Adipocyte (in vitro differentiated cells): ENCODE measurements around the gene PLP2.

Source experiments
- DNase-seq: peaks from one replicate; pipeline ENCODE4 v3.0.0-alpha.2; 2015; ENCODE audit warnings: low read depth
- H3K27me3 ChIP-seq: replicated peaks from 2 replicates; pipeline ENCODE4 v1.7.0; 2013; ENCODE audit warnings: mild to moderate bottlenecking, low read length, moderate library complexity; ENCODE audit not compliant: control insufficient read depth, insufficient read depth
- H3K36me3 ChIP-seq: 2 replicates; pipeline ENCODE4 v1.7.0; 2013; ENCODE audit warnings: low read length, mild to moderate bottlenecking, moderate library complexity; ENCODE audit not compliant: control insufficient read depth, insufficient read depth, severe bottlenecking
- H3K4me1 ChIP-seq: 2 replicates; pipeline ENCODE4 v1.7.0; 2013; ENCODE audit warnings: mild to moderate bottlenecking, low read length, moderate library complexity; ENCODE audit not compliant: control insufficient read depth, insufficient read depth
- H3K4me3 ChIP-seq: 2 replicates; pipeline ENCODE4 v1.7.0; 2013; ENCODE audit warnings: mild to moderate bottlenecking, low read length, moderate library complexity
- H3K9ac ChIP-seq: 2 replicates; pipeline ENCODE4 v1.7.0; 2013; ENCODE audit warnings: mild to moderate bottlenecking, low read length, moderate library complexity
- H3K9me3 ChIP-seq: 2 replicates; pipeline ENCODE4 v1.7.0; 2013; ENCODE audit warnings: mild to moderate bottlenecking, low read length, moderate library complexity; ENCODE audit not compliant: control insufficient read depth

The PLP2 gene

GRCh38 chrX:49177338-49177833 lies 5.7 kb downstream of the PLP2 start:
- Histone ChIP-seq H3K4me3 (no peak overlapping the region), H3K9me3 (no peaks in the 10 kb centered on the region), H3K4me1 (peaks cover 4% of the 10 kb centered on the region), H3K27me3 (no peaks in the 10 kb centered on the region), H3K9ac (no peak overlapping the region), H3K36me3 (no peaks in the 10 kb centered on the region)
- no peak for DNase-seq

GRCh38 chrX:49177873-49178480 lies 6.3 kb downstream of the PLP2 start:
- DNase-seq: no peak
- H3K9me3 ChIP-seq: no peaks in the 10 kb centered on the region

GRCh38 chrX:49178537-49178936 lies 6.8 kb downstream of the PLP2 start:
- Histone ChIP-seq H3K36me3 (peaks cover 3% of the 10 kb centered on the region), H3K9me3 (no peaks in the 10 kb centered on the region), H3K9ac (no peak overlapping the region), H3K27me3 (no peaks in the 10 kb centered on the region), H3K4me3 (no peak overlapping the region), H3K4me1 (no peaks in the 10 kb centered on the region)
- no peak for DNase-seq

More at GRCh38 chrX:49177873-49178480, 6.3 kb downstream of the PLP2 start:
- Histone ChIP-seq H3K9ac (no peak overlapping the region), H3K27me3 (no peaks in the 10 kb centered on the region), H3K4me1 (no peaks in the 10 kb centered on the region), H3K4me3 (no peak overlapping the region), H3K36me3 (no peaks in the 10 kb centered on the region)

GRCh38 chrX:49179358-49179757 lies 7.7 kb downstream of the PLP2 start:
- no peaks in the 10 kb centered on the region for H3K9me3 ChIP-seq
- H3K36me3 ChIP-seq: peaks cover 5% of the 10 kb centered on the region
- H3K27me3 ChIP-seq: no peaks in the 10 kb centered on the region
- H3K9ac ChIP-seq: no peak overlapping the region
- no peak for DNase-seq
- H3K4me3 ChIP-seq: no peak overlapping the region
- H3K4me1 ChIP-seq: peaks cover 5% of the 10 kb centered on the region

GRCh38 chrX:49183701-49184281 lies 12.1 kb downstream of the PLP2 start:
- H3K27me3 ChIP-seq: no peaks in the 10 kb centered on the region
- DNase-seq: no peak
- peak overlapping the region; percentile 83 for H3K4me3 ChIP-seq
- H3K9ac ChIP-seq: no peak overlapping the region
- H3K4me1 ChIP-seq: peaks cover 10% of the 10 kb centered on the region
- H3K36me3 ChIP-seq: peaks cover 5% of the 10 kb centered on the region
- H3K9me3 ChIP-seq: no peaks in the 10 kb centered on the region

- Histone ChIP-seq H3K27me3 (no peaks in the 10 kb centered on the region), H3K36me3 (peaks cover 5% of the 10 kb centered on the region), H3K9me3 (no peaks in the 10 kb centered on the region), H3K4me3 (peak overlapping the region; percentile 83), H3K9ac (peak overlapping the region; percentile 87), H3K4me1 (peaks cover 10% of the 10 kb centered on the region)
- DNase-seq: peak; percentile 94
Observed at GRCh38 chrX:49184294-49185281, 12.9 kb downstream of the PLP2 start.

GRCh38 chrX:49186125-49187027 lies 14.7 kb downstream of the PLP2 start, which contains the start of gene PRICKLE3:
Gene PRICKLE3, minus strand, starts transcription at chrX:49186373. Its CDS starts 76 bp downstream, at chrX:49186297.
- Histone ChIP-seq H3K36me3 (peaks cover 5% of the 10 kb centered on the region), H3K4me1 (peaks cover 13% of the 10 kb centered on the region), H3K4me3 (peak within 1 kb of the TSS; percentile 83), H3K9ac (peak within 1 kb of the TSS; percentile 87), H3K9me3 (no peaks in the 10 kb centered on the region), H3K27me3 (no peaks in the 10 kb centered on the region)
- DNase-seq: peak; percentile 25

- no peak overlapping the region for H3K4me3 ChIP-seq
- H3K9me3 ChIP-seq: no peaks in the 10 kb centered on the region
- no peaks in the 10 kb centered on the region for H3K27me3 ChIP-seq
- peaks cover 13% of the 10 kb centered on the region for H3K4me1 ChIP-seq
- no peak overlapping the region for H3K9ac ChIP-seq
- peaks cover 5% of the 10 kb centered on the region for H3K36me3 ChIP-seq
- no peak for DNase-seq
Observed at GRCh38 chrX:49187028-49187394, 15.3 kb downstream of the PLP2 start.

- Histone ChIP-seq H3K9me3 (no peaks in the 10 kb centered on the region), H3K4me3 (no peak overlapping the region), H3K27me3 (no peaks in the 10 kb centered on the region), H3K4me1 (peaks cover 13% of the 10 kb centered on the region), H3K36me3 (peaks cover 5% of the 10 kb centered on the region), H3K9ac (no peak overlapping the region)
- no peak for DNase-seq
Observed at GRCh38 chrX:49187526-49187925, 15.8 kb downstream of the PLP2 start.

GRCh38 chrX:49188468-49189076 lies 16.9 kb downstream of the PLP2 start:
- H3K36me3 ChIP-seq: peaks cover 1% of the 10 kb centered on the region
- H3K27me3 ChIP-seq: no peaks in the 10 kb centered on the region
- H3K9ac ChIP-seq: no peak overlapping the region
- no peak overlapping the region for H3K4me3 ChIP-seq
- H3K9me3 ChIP-seq: no peaks in the 10 kb centered on the region
- DNase-seq: no peak
- H3K4me1 ChIP-seq: peaks cover 13% of the 10 kb centered on the region
